Nephron progenitor cell (in vitro differentiated cells): ENCODE data around the gene EPB42.
A peak's percentile ranks its signal among the peaks of the same experiment; 100 is the strongest.

Source experiments
- DNase-seq: peaks from one replicate; pipeline ENCODE4 v3.0.0; 2021
- H3K27ac Mint-ChIP-seq: 2 replicates; pipeline ENCODE4 v1.8.0; 2021; ENCODE audit warnings: mild to moderate bottlenecking, moderate library complexity, mixed read lengths
- H3K27me3 Mint-ChIP-seq: 2 replicates; pipeline ENCODE4 v1.8.0; 2021; ENCODE audit warnings: mild to moderate bottlenecking, low read depth, mixed read lengths; ENCODE audit not compliant: poor library complexity
- H3K36me3 Mint-ChIP-seq: 2 replicates; pipeline ENCODE4 v1.8.0; 2021; ENCODE audit warnings: low read depth, mixed read lengths
- H3K4me1 Mint-ChIP-seq: 2 replicates; pipeline ENCODE4 v1.8.0; 2021; ENCODE audit warnings: mixed read lengths
- H3K4me3 Mint-ChIP-seq: 2 replicates; pipeline ENCODE4 v1.8.0; 2021; ENCODE audit warnings: mild to moderate bottlenecking, moderate library complexity, mixed read lengths
- H3K9me3 Mint-ChIP-seq: 2 replicates; pipeline ENCODE4 v1.8.0; 2021; ENCODE audit warnings: mild to moderate bottlenecking, moderate library complexity, mixed read lengths
- TF ChIP-seq, protein P1 (sequence below): fragments of 200-600 bp; sonication (generic); IDR thresholded peaks from 2 replicates; pipeline ENCODE4 v1.5.0; 2021; ENCODE audit warnings: antibody characterized with exemption

The EPB42 gene

DNA sequence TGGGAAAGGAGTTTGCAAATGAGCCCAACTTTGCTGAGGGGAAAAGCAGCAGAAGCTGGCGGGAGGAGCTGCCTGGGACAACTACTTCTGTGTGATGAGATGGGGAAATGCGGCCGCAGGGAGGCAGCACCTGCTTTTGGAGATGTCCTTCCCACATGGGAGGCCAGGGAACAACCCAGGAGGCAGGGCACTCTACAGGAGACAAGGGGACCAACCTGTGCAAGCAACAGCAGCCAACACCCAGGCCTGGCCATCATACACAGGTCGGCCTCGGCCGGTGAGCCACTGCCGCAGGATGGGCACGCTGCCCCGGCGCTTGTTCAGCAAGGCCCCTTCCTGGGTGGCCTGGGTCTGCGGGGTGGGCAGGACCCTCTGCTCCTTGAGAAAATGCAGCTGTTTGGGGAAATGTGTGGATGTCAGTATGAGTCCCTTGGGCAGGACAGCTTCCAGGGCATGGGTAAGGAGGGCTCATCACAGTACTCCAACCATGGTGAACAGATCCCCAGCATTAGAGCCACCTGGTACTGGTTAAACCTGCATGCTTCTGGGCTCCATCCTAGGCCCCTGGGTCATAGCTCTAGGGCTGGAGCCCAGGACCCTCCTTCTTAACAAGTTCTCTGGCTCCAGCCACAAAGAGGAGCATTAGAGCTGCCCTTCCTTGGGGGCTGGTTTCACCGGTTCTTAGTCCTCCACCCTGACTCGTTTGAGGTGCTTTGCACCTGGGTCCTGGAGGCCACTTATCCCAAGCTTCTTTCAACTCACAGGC, 11.6 kb downstream of the EPB42 start:
- H3K27me3 Mint-ChIP-seq, result peaks cover 47% of the 10 kb centered on the region
- peaks cover 9% of the 10 kb centered on the region for H3K4me1 Mint-ChIP-seq
- H3K9me3 Mint-ChIP-seq, result no peaks in the 10 kb centered on the region
- no peak overlapping the region for H3K4me3 Mint-ChIP-seq
- H3K36me3 Mint-ChIP-seq, result no peaks in the 10 kb centered on the region
- H3K27ac Mint-ChIP-seq, result no peak overlapping the region
- peak; percentile 25 for DNase-seq
- TF ChIP-seq, protein P1, sequence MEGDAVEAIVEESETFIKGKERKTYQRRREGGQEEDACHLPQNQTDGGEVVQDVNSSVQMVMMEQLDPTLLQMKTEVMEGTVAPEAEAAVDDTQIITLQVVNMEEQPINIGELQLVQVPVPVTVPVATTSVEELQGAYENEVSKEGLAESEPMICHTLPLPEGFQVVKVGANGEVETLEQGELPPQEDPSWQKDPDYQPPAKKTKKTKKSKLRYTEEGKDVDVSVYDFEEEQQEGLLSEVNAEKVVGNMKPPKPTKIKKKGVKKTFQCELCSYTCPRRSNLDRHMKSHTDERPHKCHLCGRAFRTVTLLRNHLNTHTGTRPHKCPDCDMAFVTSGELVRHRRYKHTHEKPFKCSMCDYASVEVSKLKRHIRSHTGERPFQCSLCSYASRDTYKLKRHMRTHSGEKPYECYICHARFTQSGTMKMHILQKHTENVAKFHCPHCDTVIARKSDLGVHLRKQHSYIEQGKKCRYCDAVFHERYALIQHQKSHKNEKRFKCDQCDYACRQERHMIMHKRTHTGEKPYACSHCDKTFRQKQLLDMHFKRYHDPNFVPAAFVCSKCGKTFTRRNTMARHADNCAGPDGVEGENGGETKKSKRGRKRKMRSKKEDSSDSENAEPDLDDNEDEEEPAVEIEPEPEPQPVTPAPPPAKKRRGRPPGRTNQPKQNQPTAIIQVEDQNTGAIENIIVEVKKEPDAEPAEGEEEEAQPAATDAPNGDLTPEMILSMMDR, result peak; percentile 13

DNA sequence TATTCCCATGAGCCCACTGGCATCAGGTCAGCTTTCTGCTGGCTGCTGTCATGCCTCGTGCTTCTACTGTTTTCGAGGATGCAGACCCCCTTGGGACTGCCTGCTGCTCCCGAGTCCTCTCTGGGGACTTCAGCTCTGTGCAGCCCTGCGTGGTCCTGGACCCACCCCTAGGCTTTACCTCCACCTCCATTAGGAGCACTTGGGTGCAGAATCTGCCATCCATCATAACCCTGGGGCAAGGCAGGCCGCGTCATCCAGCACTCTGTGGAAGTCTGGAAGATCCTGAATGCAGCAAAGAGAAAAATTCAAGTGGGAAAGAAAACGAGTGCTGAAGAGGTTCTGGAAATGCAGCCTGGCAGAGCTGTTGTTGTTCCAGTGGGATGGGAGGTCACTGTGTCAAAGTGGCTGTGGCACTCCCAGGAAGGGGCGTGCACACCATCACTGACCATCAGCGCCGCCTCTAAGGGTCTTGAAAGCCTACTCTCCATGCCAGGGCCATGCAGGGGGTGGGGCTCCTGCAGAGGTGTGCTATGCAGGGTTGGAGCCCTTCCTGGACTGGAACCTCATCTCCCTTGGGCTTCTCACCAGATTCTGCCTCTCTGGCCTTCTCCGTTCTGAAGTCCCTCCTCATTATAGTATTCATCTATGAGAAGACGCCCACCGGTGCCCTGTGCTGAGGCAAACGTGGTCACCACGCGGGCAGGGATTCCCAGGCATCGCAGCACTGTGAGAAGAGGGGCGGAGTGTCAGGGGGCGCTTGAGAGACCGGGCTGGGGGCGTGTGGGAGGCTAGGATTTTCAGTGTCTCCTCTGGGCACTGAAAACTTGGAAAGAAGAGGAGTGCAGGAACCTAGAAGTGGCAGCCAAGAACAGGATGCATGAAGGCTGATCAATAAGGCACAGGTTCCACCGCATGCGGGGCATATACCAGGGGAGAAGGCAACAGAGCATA, 12.5 kb downstream of the EPB42 start:
- H3K4me3 Mint-ChIP-seq, result no peak overlapping the region
- H3K9me3 Mint-ChIP-seq, result no peaks in the 10 kb centered on the region
- H3K4me1 Mint-ChIP-seq, result peaks cover 7% of the 10 kb centered on the region
- H3K27ac Mint-ChIP-seq, result no peak overlapping the region
- no peak for DNase-seq
- no peaks in the 10 kb centered on the region for H3K36me3 Mint-ChIP-seq
- H3K27me3 Mint-ChIP-seq, result peaks cover 45% of the 10 kb centered on the region
- TF ChIP-seq, protein P1, result no peak

DNA sequence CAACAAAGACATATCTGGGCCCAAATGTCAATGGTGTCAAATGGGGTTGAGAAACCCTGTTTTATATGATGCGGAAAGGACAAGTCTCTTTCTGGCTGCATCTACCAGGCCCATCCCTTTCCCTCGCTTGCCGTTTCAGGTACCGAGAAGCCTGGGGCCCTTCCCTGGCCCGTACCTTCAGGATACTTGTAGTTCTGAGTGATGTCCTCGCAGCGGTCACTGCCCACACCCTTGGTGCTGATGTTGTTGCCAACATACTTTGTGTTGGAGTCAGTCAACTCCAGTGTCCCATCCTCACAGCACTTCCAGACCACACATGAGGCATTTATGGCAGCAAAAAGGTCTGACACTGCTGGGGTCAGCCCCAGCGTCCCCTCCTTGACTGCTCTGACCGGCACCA, 13.8 kb downstream of the EPB42 start:
- peaks cover 50% of the 10 kb centered on the region for H3K27me3 Mint-ChIP-seq
- H3K27ac Mint-ChIP-seq, result no peak overlapping the region
- TF ChIP-seq, protein P1, result no peak
- H3K36me3 Mint-ChIP-seq, result no peaks in the 10 kb centered on the region
- no peak for DNase-seq
- H3K4me3 Mint-ChIP-seq, result no peak overlapping the region
- H3K4me1 Mint-ChIP-seq, result peaks cover 7% of the 10 kb centered on the region
- no peaks in the 10 kb centered on the region for H3K9me3 Mint-ChIP-seq

DNA sequence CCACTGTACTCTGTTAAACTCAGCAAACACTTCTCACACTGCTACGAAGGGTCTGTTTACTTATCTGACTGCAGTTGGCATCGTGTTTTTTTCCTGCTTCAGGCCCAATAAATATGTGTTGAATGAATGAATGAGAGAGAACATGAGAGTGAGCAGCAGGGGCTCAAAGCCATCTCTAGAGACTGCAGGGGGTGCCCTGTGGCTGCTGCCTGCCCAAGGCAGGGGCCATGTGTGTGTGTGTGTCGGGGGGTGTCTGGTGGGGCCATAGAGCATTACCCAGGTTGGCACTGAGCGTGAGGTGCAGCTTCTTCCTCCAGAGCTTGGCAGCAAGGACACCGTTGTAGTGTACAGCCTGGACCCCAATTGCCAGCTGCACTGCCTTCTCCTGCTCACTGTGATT, 14.8 kb downstream of the EPB42 start:
- H3K27me3 Mint-ChIP-seq, result peaks cover 50% of the 10 kb centered on the region
- H3K4me3 Mint-ChIP-seq, result no peak overlapping the region
- no peak for DNase-seq
- H3K36me3 Mint-ChIP-seq, result no peaks in the 10 kb centered on the region
- no peaks in the 10 kb centered on the region for H3K9me3 Mint-ChIP-seq
- H3K4me1 Mint-ChIP-seq, result peaks cover 7% of the 10 kb centered on the region
- H3K27ac Mint-ChIP-seq, result no peak overlapping the region
- TF ChIP-seq, protein P1, result no peak

DNA sequence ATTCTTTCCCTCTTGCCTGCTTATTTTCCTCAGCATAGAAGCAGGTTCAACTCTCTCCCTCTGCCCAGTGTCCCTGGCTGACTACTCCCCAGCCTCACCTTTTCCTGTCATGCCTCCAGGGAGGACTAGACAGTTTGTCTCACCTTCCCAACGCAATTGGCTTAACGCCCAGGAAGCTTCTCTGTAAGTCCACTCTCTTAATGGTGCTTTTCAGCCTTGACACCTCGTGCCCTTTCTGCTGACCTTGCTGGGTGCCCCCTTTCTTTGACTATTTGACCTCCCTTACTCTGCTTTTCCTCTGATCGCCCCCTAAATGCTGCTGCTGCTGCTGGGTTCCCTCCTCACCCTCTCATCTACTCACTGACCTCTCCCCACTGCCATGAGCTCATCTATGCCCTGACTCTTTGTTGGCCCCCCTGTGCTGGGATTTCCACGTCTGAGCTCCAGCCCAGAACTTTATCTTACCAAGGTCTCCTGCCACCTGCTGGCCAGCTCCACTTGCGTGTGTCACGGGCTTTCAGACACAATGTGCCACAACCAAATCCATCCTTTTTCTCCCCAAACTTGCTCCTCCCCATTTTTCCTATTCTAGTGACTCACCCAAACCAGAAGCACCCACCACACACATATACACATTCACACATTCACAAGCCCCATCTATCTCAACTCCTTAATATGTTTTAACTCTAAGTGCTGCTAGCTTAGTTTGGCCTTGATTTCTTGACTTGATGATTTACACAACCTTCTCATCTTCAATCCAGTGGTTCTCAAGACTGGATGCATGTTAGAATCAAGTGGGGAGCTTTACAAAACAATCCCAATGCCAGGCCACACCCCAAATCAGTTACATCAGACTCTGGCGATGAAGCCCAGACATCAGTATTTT, 16.6 kb downstream of the EPB42 start:
- H3K27me3 Mint-ChIP-seq, result peaks cover 43% of the 10 kb centered on the region
- no peaks in the 10 kb centered on the region for H3K36me3 Mint-ChIP-seq
- H3K4me1 Mint-ChIP-seq, result peaks cover 7% of the 10 kb centered on the region
- DNase-seq, result peak; percentile 45
- no peak overlapping the region for H3K4me3 Mint-ChIP-seq
- no peaks in the 10 kb centered on the region for H3K9me3 Mint-ChIP-seq
- TF ChIP-seq, protein P1, result peak; percentile 44
- peak overlapping the region; percentile 24 for H3K27ac Mint-ChIP-seq
